ENCODE data around the gene PXDN. TPM values are rescaled to one million over a fixed set of nuclear protein-coding genes. Genes with fewer than 3 reads are reported as not detected.

Gene PXDN
- total and polyA plus RNA-seq, 10 of the 15 experiments (the other 5 are each of a cell fraction or from before 2014, with no cell fraction given), result 0.12 to 0.69 (median 0.23) TPM; not detected in 5

DNA sequence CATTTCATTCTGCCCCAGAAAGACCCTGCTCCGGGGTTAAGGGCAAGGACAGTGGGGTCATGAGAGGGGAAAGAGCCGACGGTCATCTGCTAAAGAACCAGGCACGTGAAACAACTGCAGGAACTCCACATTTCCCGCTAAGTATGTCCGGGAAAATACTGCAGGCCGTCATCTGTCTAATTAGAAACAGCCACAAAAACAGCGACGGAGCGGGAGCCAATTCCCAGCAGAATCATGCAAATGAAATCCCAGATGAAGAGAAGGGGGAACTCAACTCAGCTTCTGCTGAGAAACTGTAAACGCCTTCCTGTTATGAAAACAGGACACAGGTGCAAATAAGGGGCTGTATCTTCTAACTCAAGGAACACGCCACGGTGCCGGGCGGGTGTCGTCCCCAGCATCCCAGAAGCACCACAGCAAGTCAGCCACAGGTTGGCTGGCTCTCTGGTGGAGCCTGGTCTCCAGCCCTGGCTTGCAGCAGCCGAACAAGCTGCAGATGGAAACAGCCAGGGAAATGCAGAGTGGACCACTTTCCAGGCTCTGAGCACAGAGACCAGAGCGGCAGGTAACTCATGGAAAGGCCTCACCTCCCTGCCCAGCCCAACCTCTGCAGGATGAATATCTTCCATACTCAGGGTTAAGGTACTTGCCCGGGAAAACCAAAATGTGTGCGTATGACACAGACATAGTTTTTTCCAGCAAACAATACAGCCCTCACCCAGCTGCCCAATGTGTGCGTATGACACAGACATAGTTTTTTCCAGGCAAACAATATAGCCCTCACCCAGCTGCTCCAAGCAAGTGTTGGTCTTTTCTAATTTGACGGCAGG, 28.9 kb downstream of the PXDN start:
- no peak overlapping the region for H3K4me3 ChIP-seq
- ChIA-PET CTCF (no interaction called here), POLR2A (no interaction called here), SMC1A (ENCODE audit: uncharacterized antibody, unreplicated experiment) (no interaction called here), RAD21 (ENCODE audit: unreplicated experiment) (no interaction called here)
- no peaks in the 10 kb centered on the region for H3K36me3 ChIP-seq (ENCODE audit: control insufficient read depth in 2 of 2, insufficient read depth in 2 of 2, low read length in 1 of 2)
- in situ Hi-C loops (cut with MboI) (no loop called here), intact Hi-C loops (cut with micrococcal nuclease; ENCODE audit: unreplicated experiment) (no loop called here)
- no peak for ATAC-seq
- no peaks in the 10 kb centered on the region; the same call in 2 of the 3 replicates for H3K9me3 ChIP-seq (replicated peaks; ENCODE audit: control insufficient read depth, insufficient read depth, low read length)
- no peak overlapping the region for H2AFZ ChIP-seq (ENCODE audit: control insufficient read depth, low read depth, low read length)
- no peak for FAIRE-seq
- no peak overlapping the region for H3K27ac ChIP-seq (ENCODE audit: control insufficient read depth, insufficient read depth)
- no peak overlapping the region for H3K9ac ChIP-seq (ENCODE audit: control insufficient read depth, insufficient read depth, low read length)
- no TSS peak for BruUV-seq (replicated peaks)
- no peaks in the 10 kb centered on the region for H3K79me2 ChIP-seq (ENCODE audit: control insufficient read depth, insufficient read depth, low read length)
- no peak overlapping the region for H3K4me2 ChIP-seq (ENCODE audit: control insufficient read depth, insufficient read depth)
- TF ChIP-seq CBX5 (IDR thresholded peaks at IDR 0.05; ENCODE audit: low read depth) (no peak), TCF12 (IDR thresholded peaks at IDR 0.05; ENCODE audit: low read depth, low read length) (no peak)
- H4K20me1 ChIP-seq (ENCODE audit: control insufficient read depth, insufficient read depth), result no peaks in the 10 kb centered on the region
- H3K4me1 ChIP-seq (ENCODE audit: control insufficient read depth, insufficient read depth, low read length), result no peaks in the 10 kb centered on the region
- no peaks in the 10 kb centered on the region for H3K27me3 ChIP-seq (replicated peaks in 1 of 2; ENCODE audit: control insufficient read depth in 2 of 2, insufficient read depth in 2 of 2, low read length in 1 of 2)
- no peak for DNase-seq (ENCODE audit: low read depth, low spot score)
- 25% methylated on average over 22 of the region's 22 CpGs for WGBS (ENCODE audit: insufficient coverage, insufficient replicate concordance, low lambda C conversion rate, missing lambda C conversion rate)

GRCh38 chr2:1714291-1715064, 29.8 kb downstream of the PXDN start:
- no peak for FAIRE-seq
- no peaks in the 10 kb centered on the region for H4K20me1 ChIP-seq (ENCODE audit: control insufficient read depth, insufficient read depth)
- WGBS (ENCODE audit: insufficient coverage, insufficient replicate concordance, low lambda C conversion rate, missing lambda C conversion rate), result 31% methylated on average over 17 of the region's 17 CpGs
- SMC1A ChIA-PET (ENCODE audit: uncharacterized antibody, unreplicated experiment), result no interaction called here
- no TSS peak for BruUV-seq (replicated peaks)
- no peak overlapping the region for H3K9ac ChIP-seq (ENCODE audit: control insufficient read depth, insufficient read depth, low read length)
- POLR2A ChIA-PET, result no interaction called here
- no peak overlapping the region for H2AFZ ChIP-seq (ENCODE audit: control insufficient read depth, low read depth, low read length)
- in situ Hi-C loops (cut with MboI), result no loop called here
- TF ChIP-seq BHLHE40 (IDR thresholded peaks at IDR 0.05; ENCODE audit: borderline replicate concordance in 1 of 2, low read depth in 2 of 2, low read length in 1 of 2) (no peak), RFX5 (IDR thresholded peaks at IDR 0.05; ENCODE audit: low read depth, low read length) (no peak), TCF12 (IDR thresholded peaks at IDR 0.05; ENCODE audit: low read depth, low read length) (no peak), MEF2A (IDR thresholded peaks at IDR 0.05; ENCODE audit: insufficient read depth, low read depth, low read length) (no peak), MXI1 (IDR thresholded peaks at IDR 0.05; ENCODE audit: low read depth, low read length) (no peak), PAX8 (IDR thresholded peaks at IDR 0.05) (no peak), CBX5 (IDR thresholded peaks at IDR 0.05; ENCODE audit: low read depth) (no peak)
- H3K4me2 ChIP-seq (ENCODE audit: control insufficient read depth, insufficient read depth), result no peak overlapping the region
- H3K4me1 ChIP-seq (ENCODE audit: control insufficient read depth, insufficient read depth, low read length), result no peaks in the 10 kb centered on the region
- DNase-seq (ENCODE audit: low read depth, low spot score), result no peak
- RAD21 ChIA-PET (ENCODE audit: unreplicated experiment), result no interaction called here
- ATAC-seq, result no peak
- H3K9me3 ChIP-seq (replicated peaks; ENCODE audit: control insufficient read depth, insufficient read depth, low read length), result no peaks in the 10 kb centered on the region; the same call in 2 of the 3 replicates
- no peaks in the 10 kb centered on the region for H3K27me3 ChIP-seq (replicated peaks in 1 of 2; ENCODE audit: control insufficient read depth in 2 of 2, insufficient read depth in 2 of 2, low read length in 1 of 2)
- no peaks in the 10 kb centered on the region for H3K79me2 ChIP-seq (ENCODE audit: control insufficient read depth, insufficient read depth, low read length)
- intact Hi-C loops (cut with micrococcal nuclease; ENCODE audit: unreplicated experiment), result no loop called here
- H3K36me3 ChIP-seq (ENCODE audit: control insufficient read depth in 2 of 2, insufficient read depth in 2 of 2, low read length in 1 of 2), result no peaks in the 10 kb centered on the region
- H3K27ac ChIP-seq (ENCODE audit: control insufficient read depth, insufficient read depth), result no peak overlapping the region
- H3K4me3 ChIP-seq, result no peak overlapping the region
- CTCF ChIA-PET, result no interaction called here

Data from GM12878 (cell line).